ENCODE measurements around the gene FTO. TPM values are rescaled to one million over a fixed set of nuclear protein-coding genes. Genes with fewer than 3 reads are reported as not detected.

FTO gene
- 100 to 1,000 TPM; 102 to 138 (median 130) TPM for total RNA-seq

DNA sequence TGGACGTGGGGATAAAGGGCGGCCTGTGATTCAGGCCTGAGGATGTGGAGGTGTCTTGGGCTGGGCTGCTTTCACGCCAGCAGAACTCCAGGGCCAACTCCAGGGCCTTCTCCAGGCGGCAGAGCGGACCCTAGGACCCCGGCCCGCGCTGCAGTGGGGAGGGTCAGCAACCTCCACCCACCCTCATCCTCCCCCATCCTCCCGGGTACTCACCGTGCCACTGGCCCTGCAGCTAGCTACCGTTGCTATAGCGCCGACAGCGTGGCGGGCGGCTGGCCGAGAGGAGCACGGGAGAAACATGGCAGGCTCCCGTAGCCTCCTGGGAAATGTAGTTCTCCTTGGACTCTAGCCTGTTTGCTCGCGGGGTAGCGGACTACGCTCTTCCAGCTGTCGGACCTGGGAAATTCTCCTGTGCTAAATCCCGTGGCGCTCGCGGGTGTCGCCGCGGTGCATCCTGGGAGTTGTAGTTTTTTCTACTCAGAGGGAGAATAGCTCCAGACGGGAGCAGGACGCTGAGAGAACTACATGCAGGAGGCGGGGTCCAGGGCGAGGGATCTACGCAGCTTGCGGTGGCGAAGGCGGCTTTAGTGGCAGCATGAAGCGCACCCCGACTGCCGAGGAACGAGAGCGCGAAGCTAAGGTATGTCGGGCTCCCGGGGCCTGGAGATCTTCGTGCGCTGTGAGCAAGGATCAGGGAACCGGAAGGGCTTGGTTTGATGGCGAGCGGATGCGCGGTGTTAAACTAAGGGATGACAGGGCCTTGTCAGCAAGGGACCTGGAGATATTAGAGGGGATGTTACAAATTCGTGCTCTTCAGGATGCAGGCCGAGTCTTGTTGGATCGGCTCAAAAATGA, at the start of gene FTO, which contains the start of gene RPGRIP1L:
TSS of gene FTO (plus strand) at position 567 of the 855 bp plus-strand sequence.
TSS of gene RPGRIP1L (minus strand) at position 270 of the 855 bp plus-strand sequence. CDS start 3,136 bp downstream, outside the sequence.
- Histone ChIP-seq H3K4me3 (peak within 1 kb of the TSS; percentile 77 to 87), H3K9me3 (no peaks in the 10 kb centered on the region), H3K4me1 (peaks cover 4 to 26% (median 9%) of the 10 kb centered on the region in 3 donors), H3K36me3 (peaks cover 0 to 6% of the 10 kb centered on the region in 2 donors), H3K27ac (peak within 1 kb of the TSS; percentile 26 to 81 (median 78)), H3K27me3 (no peaks in the 10 kb centered on the region)
- peak; percentile 99 for ATAC-seq
- 0% methylated on average over 3 to 15 of the region's 57 CpGs for WGBS, 2 donors (ENCODE audit: low coverage in 1 of 2)
- TF ChIP-seq POLR2AphosphoS5 (IDR thresholded peaks at IDR 0.05) (peak; percentile 52), EP300 (IDR thresholded peaks at IDR 0.05) (no peak), POLR2A (IDR thresholded peaks at IDR 0.05) (peak in 1 of 2 donors; percentile 29)
- TF ChIP-seq, protein P1, sequence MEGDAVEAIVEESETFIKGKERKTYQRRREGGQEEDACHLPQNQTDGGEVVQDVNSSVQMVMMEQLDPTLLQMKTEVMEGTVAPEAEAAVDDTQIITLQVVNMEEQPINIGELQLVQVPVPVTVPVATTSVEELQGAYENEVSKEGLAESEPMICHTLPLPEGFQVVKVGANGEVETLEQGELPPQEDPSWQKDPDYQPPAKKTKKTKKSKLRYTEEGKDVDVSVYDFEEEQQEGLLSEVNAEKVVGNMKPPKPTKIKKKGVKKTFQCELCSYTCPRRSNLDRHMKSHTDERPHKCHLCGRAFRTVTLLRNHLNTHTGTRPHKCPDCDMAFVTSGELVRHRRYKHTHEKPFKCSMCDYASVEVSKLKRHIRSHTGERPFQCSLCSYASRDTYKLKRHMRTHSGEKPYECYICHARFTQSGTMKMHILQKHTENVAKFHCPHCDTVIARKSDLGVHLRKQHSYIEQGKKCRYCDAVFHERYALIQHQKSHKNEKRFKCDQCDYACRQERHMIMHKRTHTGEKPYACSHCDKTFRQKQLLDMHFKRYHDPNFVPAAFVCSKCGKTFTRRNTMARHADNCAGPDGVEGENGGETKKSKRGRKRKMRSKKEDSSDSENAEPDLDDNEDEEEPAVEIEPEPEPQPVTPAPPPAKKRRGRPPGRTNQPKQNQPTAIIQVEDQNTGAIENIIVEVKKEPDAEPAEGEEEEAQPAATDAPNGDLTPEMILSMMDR (IDR thresholded peaks at IDR 0.05): peak in 1 of 4 experiments; percentile 59

DNA sequence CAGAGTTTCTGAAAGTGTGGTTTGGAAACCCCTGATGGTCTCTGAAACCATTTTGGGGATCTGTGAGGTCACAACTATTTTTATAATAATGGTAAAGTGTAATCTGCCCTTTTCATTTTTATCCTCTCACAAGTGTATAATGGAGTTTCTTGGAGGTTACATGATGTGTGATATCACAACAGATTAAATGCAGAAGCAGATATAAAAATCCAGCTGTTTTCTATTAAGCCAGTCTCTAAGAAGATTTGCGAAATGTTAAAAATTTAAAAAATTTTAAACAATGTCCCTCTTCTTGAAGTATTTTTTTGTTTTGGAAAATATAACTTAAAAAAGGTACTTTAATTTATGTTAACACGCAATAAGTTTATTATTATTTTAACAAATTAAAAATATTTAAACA, 49.0 kb upstream of the FTO start:
- Histone ChIP-seq H3K27me3 (no peaks in the 10 kb centered on the region), H3K27ac (no peak overlapping the region), H3K36me3 (peaks cover 0 to 35% of the 10 kb centered on the region in 2 donors), H3K4me3 (no peak overlapping the region), H3K9me3 (no peaks in the 10 kb centered on the region), H3K4me1 (no peaks in the 10 kb centered on the region)
- no peak for ATAC-seq
- WGBS, 2 donors (ENCODE audit: low coverage in 1 of 2): 85 to 94% methylated on average over 2 of the region's 2 CpGs
- TF ChIP-seq POLR2AphosphoS5 (IDR thresholded peaks at IDR 0.05) (no peak), POLR2A (IDR thresholded peaks at IDR 0.05) (no peak), EP300 (IDR thresholded peaks at IDR 0.05) (no peak)
- TF ChIP-seq, protein P1 (IDR thresholded peaks at IDR 0.05): no peak

DNA sequence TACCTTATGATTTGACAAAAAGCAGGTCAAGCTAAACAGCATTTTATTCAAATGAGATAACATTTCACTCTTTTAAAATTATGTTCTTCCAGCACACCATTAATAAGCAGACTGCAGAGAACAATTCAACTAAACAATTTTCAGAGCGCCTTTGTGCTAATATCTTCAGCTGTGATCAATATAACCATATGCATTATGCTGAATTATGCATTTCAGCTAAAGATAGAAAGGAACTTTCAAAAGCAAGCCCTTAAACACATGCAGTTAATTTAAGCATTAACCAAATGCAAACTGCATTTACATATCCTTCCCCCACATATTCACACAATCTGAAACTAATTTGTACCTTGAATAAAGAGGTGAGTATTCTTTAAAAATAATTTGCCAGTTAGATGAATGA, 41.9 kb upstream of the FTO start:
- Histone ChIP-seq H3K4me1 (no peaks in the 10 kb centered on the region), H3K36me3 (peaks cover 0 to under 1% of the 10 kb centered on the region in 2 donors), H3K4me3 (no peak overlapping the region), H3K27me3 (no peaks in the 10 kb centered on the region), H3K27ac (no peak overlapping the region), H3K9me3 (no peaks in the 10 kb centered on the region)
- no peak for ATAC-seq
- 92 to 100% methylated on average over 1 of the region's 1 CpG for WGBS, 2 donors (ENCODE audit: low coverage in 1 of 2)
- TF ChIP-seq POLR2AphosphoS5 (IDR thresholded peaks at IDR 0.05) (no peak), EP300 (IDR thresholded peaks at IDR 0.05) (no peak), POLR2A (IDR thresholded peaks at IDR 0.05) (no peak)
- TF ChIP-seq, protein P1 (IDR thresholded peaks at IDR 0.05): no peak

DNA sequence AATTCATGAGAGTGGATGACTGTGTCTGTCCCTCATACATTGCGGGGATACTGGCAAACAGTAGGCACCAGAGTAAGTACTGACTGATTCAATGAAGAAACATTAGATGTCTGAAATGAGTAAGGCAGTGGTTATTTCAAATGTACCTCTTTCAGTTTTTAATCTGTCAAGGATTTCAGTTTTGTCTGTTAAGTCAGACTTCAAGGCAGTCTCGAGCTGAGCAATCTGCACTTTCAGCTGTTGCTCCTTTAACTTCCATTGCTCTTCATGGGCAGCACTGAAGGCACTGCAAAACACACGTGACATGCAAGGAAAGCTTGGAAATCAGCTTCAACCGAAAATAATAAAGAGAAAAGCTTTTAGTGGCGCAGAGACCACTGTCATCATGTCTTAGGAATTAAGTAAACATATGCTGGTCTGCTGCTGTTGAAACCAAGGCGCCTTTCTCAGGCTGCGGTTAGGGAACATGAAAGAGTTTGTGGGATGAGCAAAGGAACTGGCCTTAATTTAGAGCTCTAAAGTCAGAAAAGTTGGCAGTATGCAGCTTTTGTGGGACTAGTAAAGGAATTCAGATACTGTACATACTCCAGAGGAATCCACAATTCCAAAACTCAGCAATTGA, 39.1 kb upstream of the FTO start:
- H3K4me3 ChIP-seq: no peak overlapping the region
- H3K9me3 ChIP-seq: no peaks in the 10 kb centered on the region
- no peak for ATAC-seq
- no peak overlapping the region for H3K27ac ChIP-seq
- no peaks in the 10 kb centered on the region for H3K36me3 ChIP-seq
- H3K27me3 ChIP-seq: no peaks in the 10 kb centered on the region
- 43 to 74% methylated on average over 6 to 7 of the region's 7 CpGs for WGBS, 2 donors (ENCODE audit: low coverage in 1 of 2)
- no peak for TF ChIP-seq POLR2A (IDR thresholded peaks at IDR 0.05)
- no peaks in the 10 kb centered on the region for H3K4me1 ChIP-seq

DNA sequence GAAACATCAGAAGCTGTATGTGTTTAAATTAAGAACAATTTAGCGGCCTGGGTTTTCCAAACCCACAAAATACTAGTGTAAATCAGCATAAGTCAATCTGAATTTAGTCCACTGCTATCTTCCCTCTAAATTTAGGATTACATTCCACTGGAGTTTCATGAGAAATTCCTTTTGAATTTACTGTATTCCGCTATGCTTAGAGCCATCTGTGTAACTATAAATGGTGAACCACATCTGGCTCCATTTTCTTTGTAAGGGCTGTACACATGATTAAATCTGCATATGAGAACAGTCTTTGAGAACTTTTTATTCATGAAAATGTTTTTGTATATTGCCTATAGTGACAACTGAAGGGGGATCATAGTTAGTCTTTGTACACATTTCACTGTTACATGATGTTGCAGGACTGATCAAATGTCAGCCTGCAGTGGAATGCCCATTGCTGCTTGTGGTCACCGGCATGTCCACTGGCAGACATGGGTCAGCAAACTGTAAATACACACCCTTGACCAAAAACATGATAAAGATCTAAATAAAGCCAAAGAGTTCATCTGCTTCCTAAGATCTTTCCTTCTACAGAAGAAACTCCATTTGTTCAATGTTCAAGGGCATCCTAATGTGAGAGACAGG, 37.1 kb upstream of the FTO start:
- H3K36me3 ChIP-seq: no peaks in the 10 kb centered on the region
- no peaks in the 10 kb centered on the region for H3K9me3 ChIP-seq
- no peaks in the 10 kb centered on the region for H3K27me3 ChIP-seq
- ATAC-seq: no peak
- TF ChIP-seq, protein P1 (IDR thresholded peaks at IDR 0.05): no peak
- TF ChIP-seq POLR2AphosphoS5 (IDR thresholded peaks at IDR 0.05): no peak
- no peak for TF ChIP-seq EP300 (IDR thresholded peaks at IDR 0.05)
- TF ChIP-seq POLR2A (IDR thresholded peaks at IDR 0.05): no peak
- H3K27ac ChIP-seq: no peak overlapping the region
- H3K4me3 ChIP-seq: no peak overlapping the region
- 87 to 100% methylated on average over 2 to 3 of the region's 3 CpGs for WGBS, 2 donors (ENCODE audit: low coverage in 1 of 2)
- H3K4me1 ChIP-seq: no peaks in the 10 kb centered on the region
